Thoracic aorta (tissue), 2 donors: Measurements from ENCODE around the gene SYNGR4. TPM values are rescaled to one million over a fixed set of nuclear protein-coding genes. Genes with fewer than 3 reads are reported as not detected.

ENCODE experiments used
- ATAC-seq: fragments of 150-250 bp; one replicate; pipeline ENCODE4 v1.8.0; 2017; ENCODE audit warnings: low read depth; ENCODE audit not compliant: insufficient number of reproducible peaks, low FRiP score
- DNase-seq: peaks from one replicate; pipeline ENCODE4 v3.0.0-alpha.2; 2020; ENCODE audit warnings: low spot score
- H3K27ac ChIP-seq, 2 donors: fragments of 200-600 bp; sonication (generic); 1 replicate in 1 of 2; 2 replicates in 1 of 2; pipeline ENCODE4 v1.5.1; 2016; ENCODE audit warnings: mild to moderate bottlenecking in 2 of 2, moderate library complexity in 2 of 2
- H3K27me3 ChIP-seq: fragments of 200-600 bp; sonication (generic); replicated peaks from 2 replicates; pipeline ENCODE4 v1.6.0; 2016; ENCODE audit warnings: mild to moderate bottlenecking; ENCODE audit not compliant: insufficient read depth
- H3K36me3 ChIP-seq: fragments of 200-600 bp; sonication (generic); one replicate; pipeline ENCODE4 v1.5.1; 2016
- H3K4me1 ChIP-seq, 2 donors: fragments of 200-600 bp; sonication (generic); 1 replicate in 1 of 2; 2 replicates in 1 of 2; pipeline versions ENCODE4 v1.5.1 to v1.6.0; 2016; ENCODE audit warnings: low read depth in 2 of 2, mild to moderate bottlenecking in 1 of 2; ENCODE audit not compliant: control insufficient read depth in 1 of 2
- H3K4me3 ChIP-seq: fragments of 200-600 bp; sonication (generic); 2 replicates; pipeline ENCODE4 v1.5.1; 2016; ENCODE audit warnings: mild to moderate bottlenecking
- H3K9me3 ChIP-seq: fragments of 200-600 bp; sonication (generic); 2 replicates; pipeline ENCODE4 v1.5.1; 2016
- total RNA-seq, 2 donors: library from RNA; depleted of rRNA; stranded (reverse); fragments of >200 nt; gene quantifications; one replicate each; pipeline versions ENCODE4 v1.1.0 to v1.2.3, GENCODE V29; 2016
- TF ChIP-seq, protein P1 (sequence below): fragments of 200-600 bp; sonication (generic); IDR thresholded peaks from one replicate; pipeline ENCODE4 v1.5.1; 2019; ENCODE audit warnings: antibody characterized with exemption

Gene SYNGR4
- total RNA-seq, 2 donors from 2014 or later, result not detected

- DNase-seq (no peak), ATAC-seq (no peak)
- TF ChIP-seq, protein P1, sequence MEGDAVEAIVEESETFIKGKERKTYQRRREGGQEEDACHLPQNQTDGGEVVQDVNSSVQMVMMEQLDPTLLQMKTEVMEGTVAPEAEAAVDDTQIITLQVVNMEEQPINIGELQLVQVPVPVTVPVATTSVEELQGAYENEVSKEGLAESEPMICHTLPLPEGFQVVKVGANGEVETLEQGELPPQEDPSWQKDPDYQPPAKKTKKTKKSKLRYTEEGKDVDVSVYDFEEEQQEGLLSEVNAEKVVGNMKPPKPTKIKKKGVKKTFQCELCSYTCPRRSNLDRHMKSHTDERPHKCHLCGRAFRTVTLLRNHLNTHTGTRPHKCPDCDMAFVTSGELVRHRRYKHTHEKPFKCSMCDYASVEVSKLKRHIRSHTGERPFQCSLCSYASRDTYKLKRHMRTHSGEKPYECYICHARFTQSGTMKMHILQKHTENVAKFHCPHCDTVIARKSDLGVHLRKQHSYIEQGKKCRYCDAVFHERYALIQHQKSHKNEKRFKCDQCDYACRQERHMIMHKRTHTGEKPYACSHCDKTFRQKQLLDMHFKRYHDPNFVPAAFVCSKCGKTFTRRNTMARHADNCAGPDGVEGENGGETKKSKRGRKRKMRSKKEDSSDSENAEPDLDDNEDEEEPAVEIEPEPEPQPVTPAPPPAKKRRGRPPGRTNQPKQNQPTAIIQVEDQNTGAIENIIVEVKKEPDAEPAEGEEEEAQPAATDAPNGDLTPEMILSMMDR, result no peak
- Histone ChIP-seq H3K4me1 (peaks cover 0 to 9% of the 10 kb centered on the region in 2 donors), H3K9me3 (no peaks in the 10 kb centered on the region), H3K36me3 (no peaks in the 10 kb centered on the region), H3K27ac (no peak overlapping the region), H3K27me3 (no peaks in the 10 kb centered on the region), H3K4me3 (no peak overlapping the region)
Measured at GRCh38 chr19:48338253-48338755, 25.9 kb upstream of the SYNGR4 start.

GRCh38 chr19:48338802-48339503, 25.2 kb upstream of the SYNGR4 start:
- H3K4me1 ChIP-seq, result peaks cover 0 to 3% of the 10 kb centered on the region in 2 donors
- DNase-seq (no peak), ATAC-seq (no peak)
- no peak overlapping the region for H3K27ac ChIP-seq
- TF ChIP-seq, protein P1, result no peak
- no peaks in the 10 kb centered on the region for H3K36me3 ChIP-seq
- no peaks in the 10 kb centered on the region for H3K27me3 ChIP-seq
- H3K4me3 ChIP-seq, result no peak overlapping the region
- H3K9me3 ChIP-seq, result no peaks in the 10 kb centered on the region

DNA sequence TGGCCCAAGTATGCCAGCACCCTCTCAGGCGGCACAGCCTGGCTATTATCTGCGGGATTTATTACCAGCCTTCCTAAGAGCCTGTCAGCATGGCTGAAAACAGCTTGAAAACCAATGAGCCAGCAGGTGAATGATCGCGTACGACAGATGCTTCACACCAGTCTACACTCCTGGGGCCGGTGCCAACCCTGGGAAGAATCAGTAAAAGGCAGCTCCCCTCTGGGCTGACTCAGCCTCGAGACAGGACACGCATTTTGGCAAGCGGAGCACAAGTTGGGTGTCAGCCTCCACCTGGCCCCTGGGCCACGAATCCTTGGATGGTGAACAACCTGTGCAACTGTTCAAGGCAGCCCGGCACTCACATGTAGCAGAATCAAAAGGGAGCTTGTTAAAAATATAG, 23.2 kb upstream of the SYNGR4 start:
- DNase-seq (no peak), ATAC-seq (no peak)
- TF ChIP-seq, protein P1, result no peak
- no peaks in the 10 kb centered on the region for H3K4me1 ChIP-seq
- H3K4me3 ChIP-seq, result no peak overlapping the region
- no peaks in the 10 kb centered on the region for H3K9me3 ChIP-seq
- no peak overlapping the region for H3K27ac ChIP-seq
- H3K27me3 ChIP-seq, result no peaks in the 10 kb centered on the region
- no peaks in the 10 kb centered on the region for H3K36me3 ChIP-seq

DNA sequence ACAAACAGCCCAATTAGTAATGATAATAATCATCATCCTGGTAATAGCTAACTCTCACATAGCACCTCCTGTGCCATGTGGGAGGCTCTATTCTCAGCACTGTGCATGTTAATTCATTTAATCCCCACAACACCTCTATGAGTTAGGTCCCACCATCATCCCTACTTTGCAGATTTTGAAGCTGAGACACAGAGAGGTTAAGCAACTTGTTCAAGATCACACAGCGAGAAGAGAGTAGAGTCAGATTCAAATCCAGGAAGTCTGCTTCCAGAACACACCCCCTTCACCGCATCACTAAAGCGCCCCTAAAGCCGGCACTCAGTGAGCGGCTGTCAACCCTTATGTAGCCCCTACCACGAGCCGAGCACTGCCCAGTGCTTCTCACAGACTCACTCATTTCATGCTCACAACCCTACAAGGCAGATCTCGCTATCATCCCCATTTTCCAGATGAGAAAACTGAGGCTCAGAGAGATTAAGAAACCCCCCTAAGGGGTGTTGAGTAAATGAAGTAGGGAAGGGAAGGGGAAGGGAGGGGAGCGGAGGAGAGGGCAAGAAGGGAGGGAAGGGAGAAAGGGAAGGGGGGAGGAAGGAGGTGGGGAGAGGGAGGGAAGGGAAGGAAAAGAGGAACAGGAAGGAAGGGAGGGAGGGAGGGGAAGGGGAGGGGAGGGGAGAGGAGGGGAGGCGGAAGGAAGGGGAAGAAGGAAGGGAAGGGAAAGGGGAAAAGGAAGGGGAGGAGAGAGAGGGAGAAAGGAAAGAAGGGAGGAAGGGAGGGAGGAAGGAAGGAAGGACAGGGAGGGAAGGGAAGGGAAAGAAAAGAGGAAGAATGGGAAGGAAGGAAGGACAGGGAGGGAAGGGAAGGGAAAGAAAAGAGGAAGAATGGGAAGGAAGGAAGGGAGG, 22.4 kb upstream of the SYNGR4 start:
- TF ChIP-seq, protein P1, result no peak
- Histone ChIP-seq H3K4me1 (no peaks in the 10 kb centered on the region), H3K36me3 (no peaks in the 10 kb centered on the region), H3K27ac (no peak overlapping the region), H3K27me3 (no peaks in the 10 kb centered on the region), H3K4me3 (no peak overlapping the region), H3K9me3 (no peaks in the 10 kb centered on the region)
- no peak for DNase-seq
- ATAC-seq, result no peak

DNA sequence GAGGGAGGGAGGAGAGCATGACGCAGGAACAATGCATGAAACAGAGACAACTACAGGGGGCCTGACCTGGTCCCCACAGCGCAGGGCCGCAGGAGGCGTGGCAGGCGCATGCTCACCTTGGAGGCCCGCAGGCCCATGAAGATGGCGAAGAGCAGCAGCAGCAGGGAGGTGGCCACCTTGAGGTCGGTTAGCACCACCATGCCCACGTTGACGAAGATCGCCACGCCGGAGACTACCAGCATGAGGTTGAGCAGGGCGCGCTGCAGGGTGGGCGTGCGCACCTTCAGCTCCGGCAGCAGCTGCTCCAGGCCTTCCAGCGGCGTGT, 21.8 kb upstream of the SYNGR4 start:
- H3K4me1 ChIP-seq, result no peaks in the 10 kb centered on the region
- no peaks in the 10 kb centered on the region for H3K9me3 ChIP-seq
- H3K36me3 ChIP-seq, result no peaks in the 10 kb centered on the region
- no peak for DNase-seq
- H3K27ac ChIP-seq, result no peak overlapping the region
- no peaks in the 10 kb centered on the region for H3K27me3 ChIP-seq
- no peak overlapping the region for H3K4me3 ChIP-seq
- no peak for ATAC-seq
- TF ChIP-seq, protein P1, result no peak
